ENCODE measurements around the gene MPV17L2. TPM values are rescaled to one million over a fixed set of nuclear protein-coding genes. Genes with fewer than 3 reads are reported as not detected.
"Not testable (repeated sequence)": the region's sequence is repeated elsewhere in the genome, so short reads cannot be mapped to it uniquely, and the experiment has no call there.

The MPV17L2 gene
- total and polyA plus RNA-seq, 2 donors (not counting 3 experiments of a cell fraction or from before 2014, with no cell fraction given) = 13.8 to 27.6 TPM

- Histone ChIP-seq H3K9me1 (replicated peaks; ENCODE audit: control insufficient read depth, extremely low read depth, insufficient read depth, low read length) (no peaks in the 10 kb centered on the region), H2AFZ (ENCODE audit: low read depth, low read length) (no peak overlapping the region), H3K27ac (ENCODE audit: insufficient read depth, low read depth, low read length) (no peak overlapping the region), H3K4me1 (ENCODE audit: control insufficient read depth, extremely low read depth, insufficient read depth, low read length) (peaks cover 23% of the 10 kb centered on the region), H3K4me2 (ENCODE audit: insufficient read depth, low read length) (no peak overlapping the region), H3K36me3 (ENCODE audit: control insufficient read depth in 2 of 2, extremely low read depth in 1 of 2, insufficient read depth in 2 of 2, low read length in 2 of 2) (peaks cover 0 to 24% of the 10 kb centered on the region in 2 experiments), H3K4me3 (replicated peaks in 1 of 3; ENCODE audit: insufficient read depth in 1 of 3, low read depth in 1 of 3, low read length in 3 of 3) (no peak overlapping the region), H3K9me3 (replicated peaks; ENCODE audit: control insufficient read depth, insufficient read depth, low read length) (no peaks in the 10 kb centered on the region), H3K9ac (replicated peaks; ENCODE audit: extremely low read depth, insufficient read depth, low read length) (no peak overlapping the region), H3K27me3 (ENCODE audit: control insufficient read depth in 2 of 2, insufficient read depth in 2 of 2, low read length in 2 of 2) (no peaks in the 10 kb centered on the region), H4K20me1 (replicated peaks; ENCODE audit: control insufficient read depth, extremely low read depth, insufficient read depth, low read length) (no peaks in the 10 kb centered on the region), H3K79me2 (ENCODE audit: control insufficient read depth, insufficient read depth, low read length) (peaks cover 11% of the 10 kb centered on the region)
- no peak for FAIRE-seq
- BruUV-seq (replicated peaks) = no TSS peak
- intact Hi-C loops (cut with micrococcal nuclease) = no loop called here
- no peak for DNase-seq (ENCODE audit: low read depth, low spot score)
- no peak for TF ChIP-seq FOS (IDR thresholded peaks at IDR 0.05; ENCODE audit: borderline replicate concordance, insufficient read depth, low read length)
- no peak for TF ChIP-seq POLR2A (IDR thresholded peaks at IDR 0.05; ENCODE audit: low read depth, low read length)
- no peak for TF ChIP-seq CTCF (IDR thresholded peaks at IDR 0.05; ENCODE audit: extremely low read depth in 1 of 2, insufficient read depth in 1 of 2, low read depth in 1 of 2, low read length in 2 of 2)
- POLR2A ChIA-PET = no interaction called here
- dilution Hi-C loops (cut with MboI; ENCODE audit: extremely low pct_ligation_motif_present, low sequenced_read_pairs) = no loop called here
- CTCF ChIA-PET = interaction anchor here (1.2 to 1.3 kb wide), 3 partner anchors 10 to 170 kb away, joined by 3 to 7 read pairs (median 4); no protein-coding TSS in a partner anchor
These were observed 34.6 kb upstream of the MPV17L2 start for GRCh38 chr19:18158467-18158866.

- not testable (repeated sequence) for BruUV-seq (replicated peaks); H3K4me2 ChIP-seq (ENCODE audit: insufficient read depth, low read length)
- POLR2A ChIA-PET = interaction anchor here (0.6 kb wide), 1 partner anchor 367 kb away, joined by 3 read pairs; no protein-coding TSS in a partner anchor
These were observed 33.9 kb upstream of the MPV17L2 start for GRCh38 chr19:18159059-18159616.

More at GRCh38 chr19:18159059-18159616, 33.9 kb upstream of the MPV17L2 start:
- intact Hi-C loops (cut with micrococcal nuclease); H3K9me3 ChIP-seq (replicated peaks; ENCODE audit: control insufficient read depth, insufficient read depth, low read length); H3K9me1 ChIP-seq (replicated peaks; ENCODE audit: control insufficient read depth, extremely low read depth, insufficient read depth, low read length); H2AFZ ChIP-seq (ENCODE audit: low read depth, low read length); H3K79me2 ChIP-seq (ENCODE audit: control insufficient read depth, insufficient read depth, low read length); H3K27me3 ChIP-seq (ENCODE audit: control insufficient read depth in 2 of 2, insufficient read depth in 2 of 2, low read length in 2 of 2); DNase-seq (ENCODE audit: low read depth, low spot score); H3K4me3 ChIP-seq (replicated peaks in 1 of 3; ENCODE audit: insufficient read depth in 1 of 3, low read depth in 1 of 3, low read length in 3 of 3); dilution Hi-C loops (cut with MboI; ENCODE audit: extremely low pct_ligation_motif_present, low sequenced_read_pairs); H4K20me1 ChIP-seq (replicated peaks; ENCODE audit: control insufficient read depth, extremely low read depth, insufficient read depth, low read length); H3K27ac ChIP-seq (ENCODE audit: insufficient read depth, low read depth, low read length); FAIRE-seq; H3K9ac ChIP-seq (replicated peaks; ENCODE audit: extremely low read depth, insufficient read depth, low read length): not testable (repeated sequence)
- Histone ChIP-seq H3K36me3 (ENCODE audit: control insufficient read depth in 2 of 2, extremely low read depth in 1 of 2, insufficient read depth in 2 of 2, low read length in 2 of 2) (peaks cover 0 to 26% of the 10 kb centered on the region in 2 experiments), H3K4me1 (ENCODE audit: control insufficient read depth, extremely low read depth, insufficient read depth, low read length) (peaks cover 18% of the 10 kb centered on the region)
- CTCF ChIA-PET = interaction anchor here (0.7 to 1.5 kb wide), 4 partner anchors 43 to 169 kb away, joined by 3 to 7 read pairs (median 3); no protein-coding TSS in a partner anchor
